Testis (tissue), 2 donors: Measurements from ENCODE around the gene PRR36.
"Not testable (repeated sequence)": the region's sequence is repeated elsewhere in the genome, so short reads cannot be mapped to it uniquely, and the experiment has no call there.

ENCODE experiments used
- POLR2A ChIP-seq: fragments of 450-650 bp; IDR thresholded peaks from one replicate; pipeline ENCODE4 v1.6.1; 2017; ENCODE audit warnings: antibody characterized with exemption, mild to moderate bottlenecking, moderate library complexity
- TF ChIP-seq, protein P1 (sequence below), 3 experiments: fragments of 450-650 bp in 2 of 3; fragments of 200-600 bp in 1 of 3; sonication (generic) in 1 of 3; IDR thresholded peaks; one replicate each; pipeline ENCODE4 v1.5.1; 2016 to 2019; ENCODE audit warnings: antibody characterized with exemption in 3 of 3, mild to moderate bottlenecking in 2 of 3, moderate library complexity in 1 of 3

DNA sequence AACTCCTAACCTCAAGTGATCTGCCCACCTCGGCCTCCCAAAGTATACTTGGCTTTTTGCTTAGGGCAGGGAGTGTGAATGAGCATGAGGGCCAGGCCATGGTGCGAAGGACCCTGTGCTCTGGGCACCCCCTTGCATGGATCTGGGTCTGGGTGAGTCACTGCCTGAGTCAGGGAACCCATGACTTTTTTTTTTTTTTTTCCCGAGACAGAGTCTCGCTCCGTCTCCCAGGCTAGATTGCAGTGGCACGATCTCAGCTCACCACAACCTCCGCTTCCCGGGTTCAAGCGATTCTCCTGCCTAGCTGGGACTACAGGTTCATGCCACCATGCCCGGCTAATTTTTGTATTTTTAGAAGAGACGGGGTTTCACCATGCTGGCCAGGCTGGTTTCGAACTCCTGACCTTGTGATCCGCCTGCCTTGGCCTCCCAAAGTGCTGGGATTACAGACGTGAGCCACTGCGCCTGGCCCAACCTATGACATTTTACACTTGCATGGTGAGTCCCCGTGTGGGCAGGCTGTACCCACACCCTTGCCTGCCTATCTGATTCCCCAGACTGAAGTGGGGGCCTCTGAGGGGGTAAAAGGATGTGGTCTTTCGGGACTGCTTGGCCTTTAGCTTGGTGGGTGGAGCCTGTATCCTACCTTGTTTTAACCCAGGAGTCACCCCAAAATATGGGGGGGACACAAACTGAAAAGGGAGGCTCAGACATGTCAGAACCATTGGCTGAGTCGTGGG is 19.3 kb upstream of the PRR36 start:
- TF ChIP-seq, protein P1, sequence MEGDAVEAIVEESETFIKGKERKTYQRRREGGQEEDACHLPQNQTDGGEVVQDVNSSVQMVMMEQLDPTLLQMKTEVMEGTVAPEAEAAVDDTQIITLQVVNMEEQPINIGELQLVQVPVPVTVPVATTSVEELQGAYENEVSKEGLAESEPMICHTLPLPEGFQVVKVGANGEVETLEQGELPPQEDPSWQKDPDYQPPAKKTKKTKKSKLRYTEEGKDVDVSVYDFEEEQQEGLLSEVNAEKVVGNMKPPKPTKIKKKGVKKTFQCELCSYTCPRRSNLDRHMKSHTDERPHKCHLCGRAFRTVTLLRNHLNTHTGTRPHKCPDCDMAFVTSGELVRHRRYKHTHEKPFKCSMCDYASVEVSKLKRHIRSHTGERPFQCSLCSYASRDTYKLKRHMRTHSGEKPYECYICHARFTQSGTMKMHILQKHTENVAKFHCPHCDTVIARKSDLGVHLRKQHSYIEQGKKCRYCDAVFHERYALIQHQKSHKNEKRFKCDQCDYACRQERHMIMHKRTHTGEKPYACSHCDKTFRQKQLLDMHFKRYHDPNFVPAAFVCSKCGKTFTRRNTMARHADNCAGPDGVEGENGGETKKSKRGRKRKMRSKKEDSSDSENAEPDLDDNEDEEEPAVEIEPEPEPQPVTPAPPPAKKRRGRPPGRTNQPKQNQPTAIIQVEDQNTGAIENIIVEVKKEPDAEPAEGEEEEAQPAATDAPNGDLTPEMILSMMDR (IDR thresholded peaks at IDR 0.05): not testable (repeated sequence)
- TF ChIP-seq POLR2A: not testable (repeated sequence)
